ENCODE measurements around the gene SNAPC4.
A peak's percentile ranks its signal among the peaks of the same experiment; 100 is the strongest.

Gene SNAPC4

DNA sequence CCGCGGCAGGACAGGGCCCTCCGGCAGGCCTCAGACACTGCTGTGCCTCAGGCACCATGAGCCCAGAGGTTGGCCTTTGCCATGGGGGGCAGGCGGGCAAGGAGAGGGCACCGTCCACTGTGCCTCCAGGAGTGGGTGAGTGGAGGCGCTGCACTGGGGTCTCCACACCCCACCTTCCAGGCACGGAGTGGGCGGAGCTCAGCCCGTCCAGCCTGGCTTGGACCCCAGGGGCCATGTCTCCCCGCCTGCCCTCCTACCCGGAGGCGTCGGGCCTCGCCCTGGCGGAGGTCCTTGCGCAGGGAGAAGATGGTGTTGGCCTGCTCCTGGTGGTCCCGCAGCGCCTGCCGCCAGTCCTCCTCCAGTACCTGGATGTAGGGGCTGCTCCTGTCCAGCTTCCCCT, 29.9 kb downstream of the SNAPC4 start:
- Histone ChIP-seq H2BK15ac (ENCODE audit: low read length) (no peak overlapping the region), H3K4me1 (ENCODE audit: control insufficient read depth in 2 of 2, insufficient read depth in 1 of 2, low read depth in 1 of 2, low read length in 2 of 2) (peaks cover 8 to 21% of the 10 kb centered on the region in 2 donors), H3K23ac (ENCODE audit: low read depth, low read length, poor library complexity) (peak overlapping the region; percentile 73), H3K79me1 (ENCODE audit: low read depth, low read length) (peaks cover 2% of the 10 kb centered on the region), H2AFZ (ENCODE audit: low read length) (no peak overlapping the region), H2BK120ac (ENCODE audit: low read depth, low read length) (no peak overlapping the region), H3K14ac (ENCODE audit: low read length) (peak overlapping the region; percentile 21), H3K9ac (ENCODE audit: low read depth, low read length, poor library complexity) (no peak overlapping the region), H3K36me3 (replicated peaks in 1 of 2; ENCODE audit: control insufficient read depth in 2 of 2, insufficient read depth in 2 of 2, low read length in 2 of 2) (peaks cover 0 to under 1% of the 10 kb centered on the region in 2 donors), H3K9me3 (replicated peaks in 1 of 2; ENCODE audit: control insufficient read depth in 2 of 2, insufficient read depth in 1 of 2, low read depth in 1 of 2, low read length in 2 of 2) (no peaks in the 10 kb centered on the region), H3K27ac (replicated peaks; ENCODE audit: low read length) (no peak overlapping the region), H4K8ac (ENCODE audit: low read depth, low read length) (peak overlapping the region; percentile 43), H3K4me2 (ENCODE audit: insufficient read depth, low read length, poor library complexity, severe bottlenecking) (no peak overlapping the region), H2AK5ac (ENCODE audit: low read depth, low read length) (no peak overlapping the region), H3K27me3 (ENCODE audit: control insufficient read depth in 3 of 3, insufficient read depth in 3 of 3, low read depth in 1 of 3, low read length in 3 of 3) (no peaks in the 10 kb centered on the region), H3K4me3 (ENCODE audit: low read length in 2 of 2) (no peak overlapping the region), H2BK5ac (ENCODE audit: low read length) (no peak overlapping the region), H3K4ac (ENCODE audit: low read length) (no peak overlapping the region), H4K91ac (ENCODE audit: low read depth, low read length, poor library complexity) (no peak overlapping the region), H3K18ac (ENCODE audit: low read length) (peak overlapping the region; percentile 48), H2BK12ac (ENCODE audit: low read length) (no peak overlapping the region)
- WGBS, 2 donors (ENCODE audit: extremely low coverage in 2 of 2, insufficient read length in 2 of 2, insufficient replicate concordance in 1 of 2), result no CpG with 5 or more reads among the region's 19 CpGs
- DNase-seq (ENCODE audit: low spot score), result no peak

DNA sequence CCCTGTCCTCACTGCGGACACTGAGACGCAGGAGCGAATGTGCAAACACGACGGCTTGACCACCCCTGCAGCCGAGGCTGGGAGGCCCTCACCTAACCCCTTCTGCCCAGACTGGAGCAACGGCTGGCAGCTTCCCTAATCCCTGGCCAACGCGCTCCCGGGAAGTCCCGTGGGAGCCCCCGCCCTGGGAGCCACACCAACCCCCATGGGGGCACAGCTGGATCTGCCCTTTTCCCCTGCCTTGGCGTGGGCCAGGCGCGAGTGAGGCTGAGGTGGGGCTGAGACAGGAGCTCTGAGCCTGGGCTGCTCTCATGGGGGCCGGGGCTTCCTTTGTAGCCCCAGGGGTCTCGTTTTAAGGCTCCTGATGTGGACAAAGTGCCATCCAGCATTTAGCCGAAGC, 31.8 kb downstream of the SNAPC4 start:
- no peak overlapping the region for H2AFZ ChIP-seq (ENCODE audit: low read length)
- no peak overlapping the region for H2BK12ac ChIP-seq (ENCODE audit: low read length)
- H3K27ac ChIP-seq (replicated peaks; ENCODE audit: low read length), result no peak overlapping the region
- H2BK120ac ChIP-seq (ENCODE audit: low read depth, low read length), result no peak overlapping the region
- H3K9me3 ChIP-seq (replicated peaks in 1 of 2; ENCODE audit: control insufficient read depth in 2 of 2, insufficient read depth in 1 of 2, low read depth in 1 of 2, low read length in 2 of 2), result peaks cover 0 to 3% of the 10 kb centered on the region in 2 donors
- H4K91ac ChIP-seq (ENCODE audit: low read depth, low read length, poor library complexity), result no peak overlapping the region
- peaks cover 11 to 18% of the 10 kb centered on the region in 2 donors for H3K4me1 ChIP-seq (ENCODE audit: control insufficient read depth in 2 of 2, insufficient read depth in 1 of 2, low read depth in 1 of 2, low read length in 2 of 2)
- H3K27me3 ChIP-seq (ENCODE audit: control insufficient read depth in 3 of 3, insufficient read depth in 3 of 3, low read depth in 1 of 3, low read length in 3 of 3), result peaks cover 0 to 2% (median 0%) of the 10 kb centered on the region in 3 experiments
- H3K23ac ChIP-seq (ENCODE audit: low read depth, low read length, poor library complexity), result peak overlapping the region; percentile 93
- peak overlapping the region; percentile 63 for H2AK5ac ChIP-seq (ENCODE audit: low read depth, low read length)
- no peak overlapping the region for H2BK5ac ChIP-seq (ENCODE audit: low read length)
- H3K79me1 ChIP-seq (ENCODE audit: low read depth, low read length), result peaks cover 6% of the 10 kb centered on the region
- WGBS, 2 donors (ENCODE audit: extremely low coverage in 2 of 2, insufficient read length in 2 of 2, insufficient replicate concordance in 1 of 2), result no CpG with 5 or more reads among the region's 18 CpGs
- H2BK15ac ChIP-seq (ENCODE audit: low read length), result no peak overlapping the region
- H3K4me3 ChIP-seq (ENCODE audit: low read length in 2 of 2), result no peak overlapping the region
- H3K14ac ChIP-seq (ENCODE audit: low read length), result no peak overlapping the region
- no peak overlapping the region for H3K4me2 ChIP-seq (ENCODE audit: insufficient read depth, low read length, poor library complexity, severe bottlenecking)
- H3K9ac ChIP-seq (ENCODE audit: low read depth, low read length, poor library complexity), result peak overlapping the region; percentile 50
- peaks cover 0 to 3% of the 10 kb centered on the region in 2 donors for H3K36me3 ChIP-seq (replicated peaks in 1 of 2; ENCODE audit: control insufficient read depth in 2 of 2, insufficient read depth in 2 of 2, low read length in 2 of 2)
- H3K18ac ChIP-seq (ENCODE audit: low read length), result peak overlapping the region; percentile 71
- H3K4ac ChIP-seq (ENCODE audit: low read length), result no peak overlapping the region
- no peak for DNase-seq (ENCODE audit: low spot score)
- H4K8ac ChIP-seq (ENCODE audit: low read depth, low read length), result no peak overlapping the region

DNA sequence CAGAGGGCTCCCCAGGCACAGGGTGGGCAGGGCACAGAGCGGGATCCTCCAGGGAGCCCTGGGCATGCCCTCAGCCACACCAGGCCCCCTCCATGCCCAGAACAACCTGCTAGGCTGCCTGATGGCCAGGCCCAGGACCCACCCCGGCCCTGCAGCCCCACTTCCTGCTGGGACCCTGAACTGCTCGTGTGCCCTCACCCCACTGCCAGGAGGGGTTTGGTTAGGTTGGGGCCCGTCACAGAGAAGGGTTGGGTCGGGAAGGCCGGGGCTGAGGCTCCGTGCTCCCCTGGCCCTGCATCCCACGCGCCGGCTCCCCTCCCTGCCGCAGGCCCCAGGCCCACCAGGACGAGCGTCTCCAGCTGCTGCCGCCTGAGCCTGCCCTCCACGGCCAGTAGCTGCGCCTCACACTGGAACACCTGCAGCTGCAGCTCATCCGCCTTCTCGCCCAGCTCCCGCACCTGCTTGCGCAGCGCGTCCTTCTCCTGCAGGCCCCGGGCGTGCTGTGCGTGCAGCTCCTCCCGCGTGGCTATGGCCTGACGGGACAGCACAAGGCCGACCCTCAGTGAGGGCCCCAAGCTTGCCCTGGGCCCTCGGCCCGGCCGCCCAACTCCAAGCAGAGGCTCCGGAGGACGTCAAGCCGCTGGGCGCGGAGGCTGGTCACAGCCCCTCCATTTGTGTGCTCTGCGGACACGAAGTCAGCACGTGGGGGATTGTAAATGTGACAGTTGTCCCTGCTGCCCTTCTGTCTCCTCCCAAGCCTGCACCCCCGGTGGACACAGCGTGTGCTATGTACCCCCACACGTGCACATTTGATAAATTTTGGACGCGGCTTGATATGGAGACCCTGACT, 32.4 kb downstream of the SNAPC4 start:
- Histone ChIP-seq H3K23ac (ENCODE audit: low read depth, low read length, poor library complexity) (peak overlapping the region; percentile 93), H3K4me2 (ENCODE audit: insufficient read depth, low read length, poor library complexity, severe bottlenecking) (no peak overlapping the region), H3K18ac (ENCODE audit: low read length) (peak overlapping the region; percentile 76), H2BK120ac (ENCODE audit: low read depth, low read length) (peak overlapping the region; percentile 61), H3K9ac (ENCODE audit: low read depth, low read length, poor library complexity) (peak overlapping the region; percentile 24), H3K4ac (ENCODE audit: low read length) (no peak overlapping the region), H3K27ac (replicated peaks; ENCODE audit: low read length) (no peak overlapping the region), H3K9me3 (replicated peaks in 1 of 2; ENCODE audit: control insufficient read depth in 2 of 2, insufficient read depth in 1 of 2, low read depth in 1 of 2, low read length in 2 of 2) (peaks cover 0 to 3% of the 10 kb centered on the region in 2 donors), H3K27me3 (ENCODE audit: control insufficient read depth in 3 of 3, insufficient read depth in 3 of 3, low read depth in 1 of 3, low read length in 3 of 3) (peaks cover 0 to 2% (median 0%) of the 10 kb centered on the region in 3 experiments), H3K79me1 (ENCODE audit: low read depth, low read length) (peaks cover 7% of the 10 kb centered on the region), H2AK5ac (ENCODE audit: low read depth, low read length) (peak overlapping the region; percentile 63), H2BK5ac (ENCODE audit: low read length) (peak overlapping the region; percentile 48), H3K14ac (ENCODE audit: low read length) (peak overlapping the region; percentile 100), H3K36me3 (replicated peaks in 1 of 2; ENCODE audit: control insufficient read depth in 2 of 2, insufficient read depth in 2 of 2, low read length in 2 of 2) (peaks cover 0 to 3% of the 10 kb centered on the region in 2 donors), H4K8ac (ENCODE audit: low read depth, low read length) (peak overlapping the region; percentile 97), H4K91ac (ENCODE audit: low read depth, low read length, poor library complexity) (no peak overlapping the region), H3K4me1 (ENCODE audit: control insufficient read depth in 2 of 2, insufficient read depth in 1 of 2, low read depth in 1 of 2, low read length in 2 of 2) (peaks cover 8 to 14% of the 10 kb centered on the region in 2 donors), H2AFZ (ENCODE audit: low read length) (no peak overlapping the region), H2BK15ac (ENCODE audit: low read length) (no peak overlapping the region), H3K4me3 (ENCODE audit: low read length in 2 of 2) (no peak overlapping the region), H2BK12ac (ENCODE audit: low read length) (peak overlapping the region; percentile 58)
- no peak for DNase-seq (ENCODE audit: low spot score)
- WGBS, 2 donors (ENCODE audit: extremely low coverage in 2 of 2, insufficient read length in 2 of 2, insufficient replicate concordance in 1 of 2), result no CpG with 5 or more reads among the region's 45 CpGs

DNA sequence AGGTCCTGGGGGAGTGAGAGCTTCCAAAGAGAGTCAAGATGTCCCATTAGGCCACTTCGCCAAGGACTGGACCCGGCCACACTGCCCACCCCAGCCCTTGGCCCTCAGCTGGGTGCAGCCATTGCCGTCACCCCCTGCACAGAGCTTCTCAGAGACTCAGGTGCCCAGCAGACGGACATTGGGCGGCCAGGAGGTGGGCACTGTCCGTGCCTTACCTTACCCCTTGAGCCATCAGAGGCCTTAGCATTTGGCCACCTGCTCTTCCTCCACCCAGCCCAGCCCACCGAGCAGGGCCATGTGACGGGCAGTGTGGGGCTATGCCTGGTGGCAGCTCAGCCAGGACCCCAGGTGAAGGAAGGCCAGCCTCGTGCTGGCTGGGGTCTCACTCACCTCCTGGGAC, 33.1 kb downstream of the SNAPC4 start:
- H3K36me3 ChIP-seq (replicated peaks in 1 of 2; ENCODE audit: control insufficient read depth in 2 of 2, insufficient read depth in 2 of 2, low read length in 2 of 2), result peaks cover 0 to 3% of the 10 kb centered on the region in 2 donors
- peak overlapping the region; percentile 61 for H2BK120ac ChIP-seq (ENCODE audit: low read depth, low read length)
- H3K4me2 ChIP-seq (ENCODE audit: insufficient read depth, low read length, poor library complexity, severe bottlenecking), result no peak overlapping the region

More for the DNA sequence above, 33.1 kb downstream of the SNAPC4 start:
- Histone ChIP-seq H2AFZ (ENCODE audit: low read length) (no peak overlapping the region), H4K8ac (ENCODE audit: low read depth, low read length) (peak overlapping the region; percentile 97), H3K4ac (ENCODE audit: low read length) (no peak overlapping the region), H2BK5ac (ENCODE audit: low read length) (peak overlapping the region; percentile 24), H3K9ac (ENCODE audit: low read depth, low read length, poor library complexity) (no peak overlapping the region), H3K4me1 (ENCODE audit: control insufficient read depth in 2 of 2, insufficient read depth in 1 of 2, low read depth in 1 of 2, low read length in 2 of 2) (peaks cover 6 to 7% of the 10 kb centered on the region in 2 donors), H2BK15ac (ENCODE audit: low read length) (no peak overlapping the region), H4K91ac (ENCODE audit: low read depth, low read length, poor library complexity) (no peak overlapping the region), H3K14ac (ENCODE audit: low read length) (no peak overlapping the region), H3K18ac (ENCODE audit: low read length) (peak overlapping the region; percentile 38), H3K79me1 (ENCODE audit: low read depth, low read length) (peaks cover 11% of the 10 kb centered on the region), H3K9me3 (replicated peaks in 1 of 2; ENCODE audit: control insufficient read depth in 2 of 2, insufficient read depth in 1 of 2, low read depth in 1 of 2, low read length in 2 of 2) (peaks cover 0 to 3% of the 10 kb centered on the region in 2 donors), H3K23ac (ENCODE audit: low read depth, low read length, poor library complexity) (peak overlapping the region; percentile 80), H3K27me3 (ENCODE audit: control insufficient read depth in 3 of 3, insufficient read depth in 3 of 3, low read depth in 1 of 3, low read length in 3 of 3) (peaks cover 0 to 2% (median 0%) of the 10 kb centered on the region in 3 experiments), H2BK12ac (ENCODE audit: low read length) (peak overlapping the region; percentile 73), H3K4me3 (ENCODE audit: low read length in 2 of 2) (no peak overlapping the region), H2AK5ac (ENCODE audit: low read depth, low read length) (peak overlapping the region; percentile 37), H3K27ac (replicated peaks; ENCODE audit: low read length) (no peak overlapping the region)
- DNase-seq (ENCODE audit: low spot score), result no peak
- no CpG with 5 or more reads among the region's 9 CpGs for WGBS, 2 donors (ENCODE audit: extremely low coverage in 2 of 2, insufficient read length in 2 of 2, insufficient replicate concordance in 1 of 2)

All from neuronal stem cell (in vitro differentiated cells).